8988T (cell line): ENCODE results near the gene HOGA1.

Experiments used
- DNase-seq: peaks from one replicate; pipeline ENCODE4 v3.0.0; 2011

Gene HOGA1

GRCh38 chr10:97580421-97581367 lies 3.5 kb upstream of the HOGA1 start:
- no peak for DNase-seq

- DNase-seq = no peak
Observed at GRCh38 chr10:97582169-97582568, 2.0 kb upstream of the HOGA1 start.

- no peak for DNase-seq
Observed at GRCh38 chr10:97583476-97583875, 713 bp upstream of the HOGA1 start.

GRCh38 chr10:97584798-97585438 lies 729 bp downstream of the HOGA1 start:
- DNase-seq = no peak

- no peak for DNase-seq
Observed at GRCh38 chr10:97585439-97585811, 1.2 kb downstream of the HOGA1 start.

GRCh38 chr10:97587183-97587582 lies 3.0 kb downstream of the HOGA1 start:
- no peak for DNase-seq

GRCh38 chr10:97589479-97589878 lies 5.3 kb downstream of the HOGA1 start, which contains the start of gene C10orf62:
C10orf62 (plus strand) TSS chr10:97589721; CDS start chr10:97589898, 177 bp downstream.
- no peak for DNase-seq

- no peak for DNase-seq
Observed at GRCh38 chr10:97590082-97590747, 6.0 kb downstream of the HOGA1 start.

- no peak for DNase-seq
Observed at GRCh38 chr10:97590748-97591495, 6.7 kb downstream of the HOGA1 start.

GRCh38 chr10:97593421-97593820 lies 9.2 kb downstream of the HOGA1 start:
- no peak for DNase-seq

GRCh38 chr10:97596101-97597082 lies 12.2 kb downstream of the HOGA1 start:
- DNase-seq = no peak

- DNase-seq = no peak
Observed at GRCh38 chr10:97597778-97598177, 13.6 kb downstream of the HOGA1 start.

- DNase-seq = no peak
Observed at GRCh38 chr10:97598407-97599271, 14.4 kb downstream of the HOGA1 start.

GRCh38 chr10:97599272-97599619 lies 15.1 kb downstream of the HOGA1 start:
- DNase-seq = no peak

- DNase-seq = no peak
Observed at GRCh38 chr10:97600616-97601015, 16.4 kb downstream of the HOGA1 start.

GRCh38 chr10:97601268-97602215 lies 17.4 kb downstream of the HOGA1 start:
- DNase-seq = no peak

- DNase-seq = no peak
Observed at GRCh38 chr10:97607095-97607636, 23.0 kb downstream of the HOGA1 start.

- no peak for DNase-seq
Observed at GRCh38 chr10:97608991-97609561, 24.9 kb downstream of the HOGA1 start.

- DNase-seq = no peak
Observed at GRCh38 chr10:97611473-97611872, 27.3 kb downstream of the HOGA1 start.
